Tibial nerve (tissue), 4 donors: ENCODE measurements around the gene DNAJA3. TPM values are rescaled to one million over a fixed set of nuclear protein-coding genes. Genes with fewer than 3 reads are reported as not detected.

Source experiments
- DNase-seq, 2 donors: peaks; one replicate each; pipeline ENCODE4 v3.0.0-alpha.2; 2019; ENCODE audit warnings: low spot score in 2 of 2
- H3K27ac ChIP-seq, 4 donors: fragments of 200-600 bp; sonication (generic) in 3 of 4; one replicate each; pipeline ENCODE4 v1.5.1; 2017 to 2019; ENCODE audit warnings: mild to moderate bottlenecking in 1 of 4
- H3K27me3 ChIP-seq, 2 donors: fragments of 200-600 bp; sonication (generic) in 1 of 2; one replicate each; pipeline versions ENCODE4 v1.5.1 to v1.6.0; 2017 to 2019
- H3K36me3 ChIP-seq, 3 donors: fragments of 200-600 bp; sonication (generic); one replicate each; pipeline ENCODE4 v1.5.1; 2018 to 2019
- H3K4me1 ChIP-seq, 4 donors: fragments of 200-600 bp; sonication (generic) in 3 of 4; one replicate each; pipeline ENCODE4 v1.5.1; 2017 to 2019
- H3K4me3 ChIP-seq, 4 donors: fragments of 200-600 bp; sonication (generic) in 3 of 4; one replicate each; pipeline ENCODE4 v1.5.1; 2017 to 2019; ENCODE audit warnings: mild to moderate bottlenecking in 1 of 4, moderate library complexity in 1 of 4
- H3K9me3 ChIP-seq, 4 donors: fragments of 200-600 bp; sonication (generic) in 3 of 4; one replicate each; pipeline ENCODE4 v1.5.1; 2017 to 2019
- CTCF ChIP-seq, 5 experiments: fragments of 200-600 bp in 3 of 5; fragments of 450-650 bp in 2 of 5; sonication (generic) in 3 of 5; IDR thresholded peaks; one replicate each; pipeline ENCODE4 v1.5.1; 2016 to 2019; ENCODE audit warnings: antibody characterized with exemption in 5 of 5, mild to moderate bottlenecking in 3 of 5, moderate library complexity in 2 of 5
- EP300 ChIP-seq, 2 donors: sonication (generic); formaldehyde crosslinking; IDR thresholded peaks; one replicate each; pipeline ENCODE4 v1.6.1; 2017; ENCODE audit warnings: antibody characterized with exemption in 2 of 2, mild to moderate bottlenecking in 1 of 2
- POLR2A ChIP-seq, 2 donors: fragments of 450-650 bp; IDR thresholded peaks; one replicate each; pipeline ENCODE4 v1.6.1; 2017; ENCODE audit warnings: antibody characterized with exemption in 2 of 2, mild to moderate bottlenecking in 2 of 2, moderate library complexity in 2 of 2
- WGBS, 2 donors: methylation state at CpG; one replicate each; pipeline ENCODE4 v1.1.5; 2018; 5-methylcytosine and 5-hydroxymethylcytosine counted together
- total RNA-seq, 4 donors: library from RNA; depleted of rRNA; stranded (reverse); fragments of >200 nt; gene quantifications; one replicate each; pipeline ENCODE4 v1.1.0, GENCODE V29; 2016

The DNAJA3 gene
- total RNA-seq, 4 donors from 2014 or later = 37.6 to 53.0 (median 49.2) TPM

- Histone ChIP-seq H3K27me3 (no peaks in the 10 kb centered on the region), H3K36me3 (peaks cover 3 to 85% (median 4%) of the 10 kb centered on the region in 3 donors), H3K4me3 (no peak overlapping the region), H3K4me1 (no peaks in the 10 kb centered on the region), H3K27ac (no peak overlapping the region), H3K9me3 (no peaks in the 10 kb centered on the region)
- DNase-seq = no peak
- no peak for TF ChIP-seq POLR2A (IDR thresholded peaks at IDR 0.05)
- no peak for TF ChIP-seq CTCF (IDR thresholded peaks at IDR 0.05)
- TF ChIP-seq EP300 (IDR thresholded peaks at IDR 0.05) = no peak
- WGBS, 2 donors = 90 to 91% methylated on average over 12 of the region's 12 CpGs
Measured at GRCh38 chr16:4433914-4434787, 8.5 kb downstream of the DNAJA3 start.

- TF ChIP-seq POLR2A (IDR thresholded peaks at IDR 0.05) (no peak), CTCF (IDR thresholded peaks at IDR 0.05) (no peak), EP300 (IDR thresholded peaks at IDR 0.05) (no peak)
- 79 to 83% methylated on average over 8 of the region's 8 CpGs for WGBS, 2 donors
- Histone ChIP-seq H3K27me3 (no peaks in the 10 kb centered on the region), H3K9me3 (no peaks in the 10 kb centered on the region), H3K27ac (no peak overlapping the region), H3K36me3 (peaks cover 3 to 91% (median 4%) of the 10 kb centered on the region in 3 donors), H3K4me3 (no peak overlapping the region), H3K4me1 (no peaks in the 10 kb centered on the region)
- no peak for DNase-seq
Measured at GRCh38 chr16:4435337-4436067, 9.8 kb downstream of the DNAJA3 start.

GRCh38 chr16:4437366-4437765, 11.7 kb downstream of the DNAJA3 start:
- no peaks in the 10 kb centered on the region for H3K9me3 ChIP-seq
- no peak for DNase-seq
- H3K4me3 ChIP-seq = no peak overlapping the region
- H3K27ac ChIP-seq = no peak overlapping the region
- WGBS, 2 donors = 95 to 97% methylated on average over 3 of the region's 3 CpGs
- H3K4me1 ChIP-seq = no peaks in the 10 kb centered on the region
- TF ChIP-seq CTCF (IDR thresholded peaks at IDR 0.05) (no peak), EP300 (IDR thresholded peaks at IDR 0.05) (no peak), POLR2A (IDR thresholded peaks at IDR 0.05) (no peak)
- no peaks in the 10 kb centered on the region for H3K27me3 ChIP-seq
- peaks cover 3 to 95% (median 5%) of the 10 kb centered on the region in 3 donors for H3K36me3 ChIP-seq

GRCh38 chr16:4442371-4442770, 16.7 kb downstream of the DNAJA3 start:
- Histone ChIP-seq H3K4me1 (no peaks in the 10 kb centered on the region), H3K27me3 (no peaks in the 10 kb centered on the region), H3K36me3 (peaks cover 6 to 100% (median 22%) of the 10 kb centered on the region in 3 donors), H3K4me3 (no peak overlapping the region), H3K27ac (no peak overlapping the region), H3K9me3 (no peaks in the 10 kb centered on the region)
- no peak for TF ChIP-seq POLR2A (IDR thresholded peaks at IDR 0.05)
- no peak for TF ChIP-seq EP300 (IDR thresholded peaks at IDR 0.05)
- TF ChIP-seq CTCF (IDR thresholded peaks at IDR 0.05) = no peak
- WGBS, 2 donors = 90 to 94% methylated on average over 11 of the region's 11 CpGs
- no peak for DNase-seq

- Histone ChIP-seq H3K27me3 (no peaks in the 10 kb centered on the region), H3K27ac (no peak overlapping the region), H3K9me3 (no peaks in the 10 kb centered on the region), H3K4me3 (no peak overlapping the region), H3K4me1 (no peaks in the 10 kb centered on the region), H3K36me3 (peaks cover 6 to 100% (median 25%) of the 10 kb centered on the region in 3 donors)
- TF ChIP-seq POLR2A (IDR thresholded peaks at IDR 0.05) = no peak
- TF ChIP-seq EP300 (IDR thresholded peaks at IDR 0.05) = no peak
- no peak for TF ChIP-seq CTCF (IDR thresholded peaks at IDR 0.05)
- 65 to 81% methylated on average over 5 of the region's 5 CpGs for WGBS, 2 donors
- DNase-seq = no peak
Measured at GRCh38 chr16:4443271-4443670, 17.6 kb downstream of the DNAJA3 start.
